ENCODE results near the gene SEMA3E.

GRCh38 chr7:83524277-83525075 lies 124.5 kb downstream of the SEMA3E start:
- no peak for TF ChIP-seq CTCF (IDR thresholded peaks at IDR 0.05)
- no peak for TF ChIP-seq RELA (CRISPR knock-in tag; IDR thresholded peaks at IDR 0.05; ENCODE audit: borderline replicate concordance)
